ENCODE measurements around the gene GNG7. TPM values are rescaled to one million over a fixed set of nuclear protein-coding genes. Genes with fewer than 3 reads are reported as not detected.

GNG7 gene
- total RNA-seq, 1 experiment from 2014 or later, result 7.7 TPM

GRCh38 chr19:2639999-2640398 lies 62.5 kb downstream of the GNG7 start:
- Histone ChIP-seq H2BK120ac (ENCODE audit: low read depth, low read length, poor library complexity, severe bottlenecking) (no peak overlapping the region), H3K79me2 (ENCODE audit: insufficient read depth, low read length) (no peaks in the 10 kb centered on the region), H4K8ac (replicated peaks; ENCODE audit: insufficient read length, low read depth, low read length) (no peak overlapping the region), H4K91ac (ENCODE audit: insufficient read length, low read depth, low read length) (no peak overlapping the region), H2BK15ac (ENCODE audit: low read depth, low read length) (no peak overlapping the region), H3K23ac (ENCODE audit: insufficient read length, low read depth, low read length) (no peak overlapping the region), H2AK5ac (ENCODE audit: insufficient read length, low read length) (no peak overlapping the region), H3K18ac (ENCODE audit: insufficient read length, low read depth, low read length) (no peak overlapping the region), H3K9me3 (ENCODE audit: control insufficient read depth, low read depth, low read length) (no peaks in the 10 kb centered on the region), H2AFZ (ENCODE audit: low read length) (no peak overlapping the region), H3K14ac (ENCODE audit: insufficient read depth, low read length) (no peak overlapping the region), H2BK12ac (ENCODE audit: insufficient read length, low read depth, low read length) (no peak overlapping the region), H4K20me1 (ENCODE audit: control insufficient read depth, insufficient read depth, insufficient read length) (no peaks in the 10 kb centered on the region), H3K4me1 (ENCODE audit: insufficient read depth, low read length) (no peaks in the 10 kb centered on the region), H3K4ac (ENCODE audit: low read depth, low read length) (no peak overlapping the region), H3K79me1 (ENCODE audit: insufficient read depth, low read depth, low read length, poor library complexity, severe bottlenecking) (no peaks in the 10 kb centered on the region), H3K9ac (ENCODE audit: extremely low read depth, insufficient read length, low read length) (no peak overlapping the region), H3K23me2 (ENCODE audit: insufficient read length, low read depth, low read length, poor library complexity, severe bottlenecking) (peaks cover 4% of the 10 kb centered on the region), H3K27me3 (ENCODE audit: insufficient read depth, low read length) (no peaks in the 10 kb centered on the region), H2BK5ac (ENCODE audit: insufficient read length, low read length) (no peak overlapping the region), H4K5ac (ENCODE audit: insufficient read length, low read depth, low read length) (no peak overlapping the region), H2BK20ac (ENCODE audit: low read depth, low read length, poor library complexity, severe bottlenecking) (no peak overlapping the region), H3T11ph (ENCODE audit: low read length) (no peak overlapping the region), H3K4me2 (ENCODE audit: insufficient read depth, insufficient read length, low read length) (no peak overlapping the region), H3K56ac (ENCODE audit: insufficient read length, low read depth, low read length) (no peak overlapping the region), H3K27ac (ENCODE audit: insufficient read length, low read depth, low read length) (no peak overlapping the region)
- H3K4me3 Mint-ChIP-seq, result no peak overlapping the region
- WGBS (ENCODE audit: extremely low coverage, insufficient read length, low lambda C conversion rate), result 100% methylated on average over 2 of the region's 2 CpGs
- H3K36me3 Mint-ChIP-seq (ENCODE audit: insufficient read depth in 1 of 3, low read depth in 3 of 3), result peaks cover 0 to 6% (median 2%) of the 10 kb centered on the region in 3 experiments; a peak in 2 of 7 replicates
- peaks cover 7 to 14% of the 10 kb centered on the region in 2 experiments for H3K4me1 Mint-ChIP-seq
- no peak for DNase-seq
- peaks cover 19% of the 10 kb centered on the region for H3K27me3 Mint-ChIP-seq (ENCODE audit: low read depth)
- no peak for TF ChIP-seq CTCF (conservative IDR thresholded peaks at IDR 0.05)
- no peaks in the 10 kb centered on the region; a peak in 1 of 5 replicates for H3K9me3 Mint-ChIP-seq
- H3K27ac Mint-ChIP-seq, result peak overlapping the region in 1 of 3 experiments; percentile 40; a peak in 1 of 7 replicates
